WTC11 (cell line): ENCODE results near the gene PTK6. TPM values are rescaled to one million over a fixed set of nuclear protein-coding genes. Genes with fewer than 3 reads are reported as not detected.

ENCODE experiments used
- ATAC-seq: fragments of 200-7000 bp; cut with Tn5 transposase; 2 replicates; pipeline ENCODE4 v1.10.0; 2021; ENCODE audit warnings: mild to moderate bottlenecking, moderate library complexity
- CTCF ChIA-PET: fragments of 300-600 bp; sonication (Branson Sonifier 250); formaldehyde crosslinking; loops from one replicate; lab custom pipeline; 2021; ENCODE audit warnings: antibody characterized with exemption; lab: Charles Lee
- POLR2A ChIA-PET: fragments of 350-600 bp; sonication (Branson Sonifier 250); formaldehyde crosslinking; loops from one replicate; lab custom pipeline; 2021; ENCODE audit warnings: antibody characterized with exemption; lab: Charles Lee
- DNase-seq: peaks from one replicate; pipeline ENCODE4 v3.0.0; 2021; ENCODE audit warnings: low spot score
- H3K27ac Mint-ChIP-seq: 2 replicates; pipeline ENCODE4 v1.8.0; 2021; ENCODE audit warnings: mixed read lengths
- H3K27me3 Mint-ChIP-seq: 2 replicates; pipeline ENCODE4 v1.8.0; 2021; ENCODE audit warnings: low read depth, mild to moderate bottlenecking, moderate library complexity, mixed read lengths
- H3K36me3 Mint-ChIP-seq: 2 replicates; pipeline ENCODE4 v1.8.0; 2021; ENCODE audit warnings: mixed read lengths
- H3K4me1 Mint-ChIP-seq: 2 replicates; pipeline ENCODE4 v1.8.0; 2022; ENCODE audit warnings: mixed read lengths
- H3K4me3 Mint-ChIP-seq: 2 replicates; pipeline ENCODE4 v1.8.0; 2021; ENCODE audit warnings: mild to moderate bottlenecking, moderate library complexity, mixed read lengths
- H3K9me3 Mint-ChIP-seq: 2 replicates; pipeline ENCODE4 v1.8.0; 2021; ENCODE audit warnings: mixed read lengths
- AR ChIP-seq: fragments of 250-450 bp; sonication (Bioruptor Pico); IDR thresholded peaks from 2 replicates; pipeline ENCODE4 v1.9.0; 2021; ENCODE audit warnings: mild to moderate bottlenecking
- ARID4B ChIP-seq: sonication (generic); formaldehyde crosslinking; IDR thresholded peaks from 2 replicates; pipeline ENCODE4 v1.8.0; 2023; ENCODE audit warnings: missing genetic modification reagents, mild to moderate bottlenecking, borderline replicate concordance
- ATF6 ChIP-seq: sonication (generic); formaldehyde crosslinking; IDR thresholded peaks from 2 replicates; pipeline ENCODE4 v1.8.1; 2023; ENCODE audit warnings: mild to moderate bottlenecking, missing genetic modification reagents
- E2F1 ChIP-seq: sonication (generic); formaldehyde crosslinking; IDR thresholded peaks from 2 replicates; pipeline ENCODE4 v1.8.0; 2022; ENCODE audit warnings: mild to moderate bottlenecking, missing genetic modification reagents
- ETV6 ChIP-seq: sonication (generic); formaldehyde crosslinking; IDR thresholded peaks from 2 replicates; pipeline ENCODE4 v1.8.1; 2022; ENCODE audit warnings: mild to moderate bottlenecking, missing genetic modification reagents
- FOXJ3 ChIP-seq: sonication (generic); formaldehyde crosslinking; IDR thresholded peaks from 2 replicates; pipeline ENCODE4 v1.9.0; 2021; ENCODE audit warnings: missing genetic modification reagents, mild to moderate bottlenecking, borderline replicate concordance
- FOXP1 ChIP-seq: sonication (generic); formaldehyde crosslinking; IDR thresholded peaks from 2 replicates; pipeline ENCODE4 v1.8.0; 2022; ENCODE audit warnings: missing genetic modification reagents, mild to moderate bottlenecking, moderate library complexity, borderline replicate concordance
- FOXP4 ChIP-seq: sonication (generic); formaldehyde crosslinking; IDR thresholded peaks from 2 replicates; pipeline ENCODE4 v1.8.0; 2022; ENCODE audit warnings: mild to moderate bottlenecking, missing genetic modification reagents
- MLX ChIP-seq: sonication (generic); formaldehyde crosslinking; IDR thresholded peaks from 2 replicates; pipeline ENCODE4 v1.8.1; 2023; ENCODE audit warnings: mild to moderate bottlenecking, missing genetic modification reagents, moderate library complexity
- NFATC4 ChIP-seq: fragments of 250-450 bp; sonication (Bioruptor Pico); IDR thresholded peaks from 2 replicates; pipeline ENCODE4 v1.9.0; 2021; ENCODE audit warnings: mild to moderate bottlenecking
- USF2 ChIP-seq: sonication (generic); formaldehyde crosslinking; IDR thresholded peaks from 2 replicates; pipeline ENCODE4 v1.8.1; 2023; ENCODE audit warnings: mild to moderate bottlenecking, missing genetic modification reagents, moderate library complexity
- ZBTB43 ChIP-seq: sonication (generic); formaldehyde crosslinking; IDR thresholded peaks from 2 replicates; pipeline ENCODE4 v1.8.1; 2023; ENCODE audit warnings: mild to moderate bottlenecking, missing genetic modification reagents
- ZMAT4 ChIP-seq: fragments of 250-450 bp; sonication (Bioruptor Pico); IDR thresholded peaks from 2 replicates; pipeline ENCODE4 v1.9.0; 2021; ENCODE audit warnings: mild to moderate bottlenecking
- ZNF138 ChIP-seq: sonication (generic); formaldehyde crosslinking; conservative IDR thresholded peaks from 2 replicates; pipeline ENCODE4 v1.8.1; 2022; ENCODE audit warnings: mild to moderate bottlenecking, moderate library complexity, missing genetic modification reagents
- ZNF317 ChIP-seq: sonication (generic); formaldehyde crosslinking; IDR thresholded peaks from 2 replicates; pipeline ENCODE4 v1.8.1; 2023; ENCODE audit warnings: low read depth, mild to moderate bottlenecking, moderate library complexity, missing genetic modification reagents, borderline replicate concordance
- total RNA-seq: library from RNA; stranded (reverse); gene quantifications from 3 replicates; pipeline ENCODE4 v1.2.3, GENCODE V29; 2021

PTK6 gene
- total RNA-seq, 1 experiment from 2014 or later = 0.22 TPM

- H3K27me3 Mint-ChIP-seq = no peaks in the 10 kb centered on the region
- ChIA-PET POLR2A (interaction anchor here (1.1 to 1.4 kb wide), 2 partner anchors 17 to 68 kb away, joined by 3 to 5 read pairs; no protein-coding TSS in a partner anchor), CTCF (interaction anchor here (0.6 to 4.2 kb wide), 10 partner anchors 8 to 406 kb away, joined by 3 to 52 read pairs (median 4); partner anchors contain the start of genes PTK6 and SRMS)
- H3K36me3 Mint-ChIP-seq = no peaks in the 10 kb centered on the region
- ATAC-seq (peak; percentile 67), DNase-seq (peak; percentile 66)
- peak within 1 kb of the TSS; percentile 78 for H3K4me3 Mint-ChIP-seq
- H3K9me3 Mint-ChIP-seq = no peaks in the 10 kb centered on the region
- H3K27ac Mint-ChIP-seq = peak within 1 kb of the TSS; percentile 72; the same call in 1 of the 2 replicates
- TF ChIP-seq ZMAT4 = no peak
- 0 out of 2 replicates have a peak, but pooled peaks have one; percentile 12 for TF ChIP-seq FOXP4 (CRISPR knock-in tag)
- H3K4me1 Mint-ChIP-seq = no peaks in the 10 kb centered on the region
These were observed 37.1 kb upstream of the PTK6 start, which contains the start of gene HELZ2 for GRCh38 chr20:63574156-63574828. Gene HELZ2, minus strand, starts transcription at chr20:63574239. Its CDS starts 1,854 bp downstream, at chr20:63572385.

GRCh38 chr20:63573647-63574131 is 36.5 kb upstream of the PTK6 start:
- Mint-ChIP-seq H3K27ac (peak overlapping the region; percentile 72; the same call in 1 of the 2 replicates), H3K9me3 (no peaks in the 10 kb centered on the region), H3K4me3 (peak overlapping the region; percentile 78), H3K27me3 (no peaks in the 10 kb centered on the region), H3K36me3 (no peaks in the 10 kb centered on the region), H3K4me1 (no peaks in the 10 kb centered on the region)
- DNase-seq = no peak
- peak; percentile 8 for ATAC-seq
- ChIA-PET CTCF (interaction anchor here (0.6 to 4.2 kb wide), 11 partner anchors 9 to 406 kb away, joined by 3 to 52 read pairs (median 4); partner anchors contain the start of gene PTK6), POLR2A (interaction anchor here (1.4 kb wide), 1 partner anchor 17 kb away, joined by 3 read pairs; no protein-coding TSS in a partner anchor)
- no peak for TF ChIP-seq ZNF317 (CRISPR knock-in tag)
- no peak for TF ChIP-seq AR (CRISPR knock-in tag)
- no peak for TF ChIP-seq ZNF138 (CRISPR knock-in tag)
- no peak for TF ChIP-seq FOXJ3 (CRISPR knock-in tag)
- no peak for TF ChIP-seq USF2 (CRISPR knock-in tag)
- no peak for TF ChIP-seq FOXP1 (CRISPR knock-in tag)
- TF ChIP-seq MLX = no peak
- no peak for TF ChIP-seq ETV6 (CRISPR knock-in tag)
- TF ChIP-seq E2F1 = no peak
- no peak for TF ChIP-seq ARID4B (CRISPR knock-in tag)
- TF ChIP-seq NFATC4 (CRISPR knock-in tag) = no peak
- TF ChIP-seq ATF6 (CRISPR knock-in tag) = no peak
- no peak for TF ChIP-seq ZBTB43 (CRISPR knock-in tag)
